Measurements from ENCODE around the gene CAMK1D.

- no peak for TF ChIP-seq CTCF (IDR thresholded peaks at IDR 0.05)
- no peak for TF ChIP-seq POLR2A (IDR thresholded peaks at IDR 0.05)
These were observed 479.4 kb downstream of the CAMK1D start for GRCh38 chr10:12828736-12829135.

Data from testis (tissue), 2 donors.